HL-60 (cell line): ENCODE measurements around the gene YARS2.

ENCODE experiments used
- GABPA ChIP-seq: IDR thresholded peaks from 2 replicates; pipeline ENCODE4 v1.6.1; 2012; ENCODE audit warnings: low read depth
- POLR2AphosphoS5 ChIP-seq: IDR thresholded peaks from 2 replicates; pipeline ENCODE4 v1.6.1; 2012; ENCODE audit warnings: low read depth
- SPI1 ChIP-seq: IDR thresholded peaks from 2 replicates; pipeline ENCODE4 v1.6.1; 2012; ENCODE audit warnings: low read depth, mild to moderate bottlenecking, borderline replicate concordance
- TF ChIP-seq, protein P1 (sequence below): IDR thresholded peaks from one replicate; pipeline ENCODE4 v1.5.1; 2011; ENCODE audit warnings: low read length, control low read depth, inconsistent platforms; ENCODE audit not compliant: insufficient read depth
- TF ChIP-seq, protein P2 (sequence below): IDR thresholded peaks from 2 replicates; pipeline ENCODE4 v1.6.1; 2012; ENCODE audit warnings: low read depth; ENCODE audit not compliant: insufficient replicate concordance

DNA sequence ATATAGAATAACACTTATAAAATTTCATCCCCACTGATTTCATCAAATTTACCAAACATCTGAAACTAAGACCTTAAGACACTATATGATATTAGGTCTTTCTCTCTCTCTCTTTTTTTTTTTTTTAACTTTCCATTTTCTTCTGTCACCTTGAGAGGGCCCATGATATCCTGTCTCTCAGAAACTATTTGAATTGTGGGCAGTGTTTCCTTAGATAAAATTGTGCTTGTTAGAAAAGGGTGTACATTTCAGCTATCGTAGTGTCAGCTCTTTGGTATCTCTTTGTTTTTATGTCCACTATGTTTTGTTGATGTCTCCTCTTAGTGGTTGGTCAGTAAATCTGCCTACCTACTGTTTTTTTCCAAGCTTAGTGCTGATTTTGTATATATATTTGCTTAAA lies 52.8 kb downstream of the YARS2 start:
- TF ChIP-seq, protein P1, sequence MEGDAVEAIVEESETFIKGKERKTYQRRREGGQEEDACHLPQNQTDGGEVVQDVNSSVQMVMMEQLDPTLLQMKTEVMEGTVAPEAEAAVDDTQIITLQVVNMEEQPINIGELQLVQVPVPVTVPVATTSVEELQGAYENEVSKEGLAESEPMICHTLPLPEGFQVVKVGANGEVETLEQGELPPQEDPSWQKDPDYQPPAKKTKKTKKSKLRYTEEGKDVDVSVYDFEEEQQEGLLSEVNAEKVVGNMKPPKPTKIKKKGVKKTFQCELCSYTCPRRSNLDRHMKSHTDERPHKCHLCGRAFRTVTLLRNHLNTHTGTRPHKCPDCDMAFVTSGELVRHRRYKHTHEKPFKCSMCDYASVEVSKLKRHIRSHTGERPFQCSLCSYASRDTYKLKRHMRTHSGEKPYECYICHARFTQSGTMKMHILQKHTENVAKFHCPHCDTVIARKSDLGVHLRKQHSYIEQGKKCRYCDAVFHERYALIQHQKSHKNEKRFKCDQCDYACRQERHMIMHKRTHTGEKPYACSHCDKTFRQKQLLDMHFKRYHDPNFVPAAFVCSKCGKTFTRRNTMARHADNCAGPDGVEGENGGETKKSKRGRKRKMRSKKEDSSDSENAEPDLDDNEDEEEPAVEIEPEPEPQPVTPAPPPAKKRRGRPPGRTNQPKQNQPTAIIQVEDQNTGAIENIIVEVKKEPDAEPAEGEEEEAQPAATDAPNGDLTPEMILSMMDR: no peak
- TF ChIP-seq, protein P2, sequence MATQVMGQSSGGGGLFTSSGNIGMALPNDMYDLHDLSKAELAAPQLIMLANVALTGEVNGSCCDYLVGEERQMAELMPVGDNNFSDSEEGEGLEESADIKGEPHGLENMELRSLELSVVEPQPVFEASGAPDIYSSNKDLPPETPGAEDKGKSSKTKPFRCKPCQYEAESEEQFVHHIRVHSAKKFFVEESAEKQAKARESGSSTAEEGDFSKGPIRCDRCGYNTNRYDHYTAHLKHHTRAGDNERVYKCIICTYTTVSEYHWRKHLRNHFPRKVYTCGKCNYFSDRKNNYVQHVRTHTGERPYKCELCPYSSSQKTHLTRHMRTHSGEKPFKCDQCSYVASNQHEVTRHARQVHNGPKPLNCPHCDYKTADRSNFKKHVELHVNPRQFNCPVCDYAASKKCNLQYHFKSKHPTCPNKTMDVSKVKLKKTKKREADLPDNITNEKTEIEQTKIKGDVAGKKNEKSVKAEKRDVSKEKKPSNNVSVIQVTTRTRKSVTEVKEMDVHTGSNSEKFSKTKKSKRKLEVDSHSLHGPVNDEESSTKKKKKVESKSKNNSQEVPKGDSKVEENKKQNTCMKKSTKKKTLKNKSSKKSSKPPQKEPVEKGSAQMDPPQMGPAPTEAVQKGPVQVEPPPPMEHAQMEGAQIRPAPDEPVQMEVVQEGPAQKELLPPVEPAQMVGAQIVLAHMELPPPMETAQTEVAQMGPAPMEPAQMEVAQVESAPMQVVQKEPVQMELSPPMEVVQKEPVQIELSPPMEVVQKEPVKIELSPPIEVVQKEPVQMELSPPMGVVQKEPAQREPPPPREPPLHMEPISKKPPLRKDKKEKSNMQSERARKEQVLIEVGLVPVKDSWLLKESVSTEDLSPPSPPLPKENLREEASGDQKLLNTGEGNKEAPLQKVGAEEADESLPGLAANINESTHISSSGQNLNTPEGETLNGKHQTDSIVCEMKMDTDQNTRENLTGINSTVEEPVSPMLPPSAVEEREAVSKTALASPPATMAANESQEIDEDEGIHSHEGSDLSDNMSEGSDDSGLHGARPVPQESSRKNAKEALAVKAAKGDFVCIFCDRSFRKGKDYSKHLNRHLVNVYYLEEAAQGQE: no peak
- no peak for TF ChIP-seq POLR2AphosphoS5
- no peak for TF ChIP-seq GABPA
- no peak for TF ChIP-seq SPI1
